ENCODE data around the gene RNASE13. TPM values are rescaled to one million over a fixed set of nuclear protein-coding genes. Genes with fewer than 3 reads are reported as not detected.

Gene RNASE13
- total RNA-seq, 2 experiments from 2014 or later = not detected

- POLR2A ChIA-PET = no interaction called here
- H3K4me2 ChIP-seq (ENCODE audit: low read length) = no peak overlapping the region
- H4K20me1 ChIP-seq (ENCODE audit: insufficient read depth, low read length) = no peaks in the 10 kb centered on the region
- H3K27ac ChIP-seq (ENCODE audit: low read depth, low read length, poor library complexity, severe bottlenecking) = no peak overlapping the region
- no peaks in the 10 kb centered on the region for H3K36me3 ChIP-seq (ENCODE audit: insufficient read depth, low read length)
- no peak overlapping the region for H3K4me3 ChIP-seq (ENCODE audit: low read depth, low read length, poor library complexity, severe bottlenecking)
- DNase-seq (ENCODE audit: low spot score) = no peak
- BruUV-seq (replicated peaks) = no TSS peak
- H3K4me1 ChIP-seq (ENCODE audit: insufficient read depth, low read length, poor library complexity, severe bottlenecking) = no peaks in the 10 kb centered on the region
- no peaks in the 10 kb centered on the region for H3K9me3 ChIP-seq (ENCODE audit: low read length)
- no peaks in the 10 kb centered on the region for H3K79me2 ChIP-seq (ENCODE audit: insufficient read depth, low read depth, low read length)
- CTCF ChIA-PET (ENCODE audit: unreplicated experiment) = no interaction called here
- no peaks in the 10 kb centered on the region for H3K9me2 ChIP-seq (ENCODE audit: insufficient read depth, low read length)
- intact Hi-C loops (cut with micrococcal nuclease; ENCODE audit: unreplicated experiment) = no loop called here
- TF ChIP-seq, protein P1, sequence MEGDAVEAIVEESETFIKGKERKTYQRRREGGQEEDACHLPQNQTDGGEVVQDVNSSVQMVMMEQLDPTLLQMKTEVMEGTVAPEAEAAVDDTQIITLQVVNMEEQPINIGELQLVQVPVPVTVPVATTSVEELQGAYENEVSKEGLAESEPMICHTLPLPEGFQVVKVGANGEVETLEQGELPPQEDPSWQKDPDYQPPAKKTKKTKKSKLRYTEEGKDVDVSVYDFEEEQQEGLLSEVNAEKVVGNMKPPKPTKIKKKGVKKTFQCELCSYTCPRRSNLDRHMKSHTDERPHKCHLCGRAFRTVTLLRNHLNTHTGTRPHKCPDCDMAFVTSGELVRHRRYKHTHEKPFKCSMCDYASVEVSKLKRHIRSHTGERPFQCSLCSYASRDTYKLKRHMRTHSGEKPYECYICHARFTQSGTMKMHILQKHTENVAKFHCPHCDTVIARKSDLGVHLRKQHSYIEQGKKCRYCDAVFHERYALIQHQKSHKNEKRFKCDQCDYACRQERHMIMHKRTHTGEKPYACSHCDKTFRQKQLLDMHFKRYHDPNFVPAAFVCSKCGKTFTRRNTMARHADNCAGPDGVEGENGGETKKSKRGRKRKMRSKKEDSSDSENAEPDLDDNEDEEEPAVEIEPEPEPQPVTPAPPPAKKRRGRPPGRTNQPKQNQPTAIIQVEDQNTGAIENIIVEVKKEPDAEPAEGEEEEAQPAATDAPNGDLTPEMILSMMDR (conservative IDR thresholded peaks at IDR 0.05; ENCODE audit: low read length) = no peak
- no peak for TF ChIP-seq EZH2phosphoT487 (IDR thresholded peaks at IDR 0.05; ENCODE audit: borderline replicate concordance, low read depth, low read length)
- no peak overlapping the region for H2AFZ ChIP-seq (ENCODE audit: low read length)
These were observed 13.5 kb downstream of the RNASE13 start for GRCh38 chr14:21020977-21021545.

- no peaks in the 10 kb centered on the region for H3K79me2 ChIP-seq (ENCODE audit: insufficient read depth, low read depth, low read length)
- no peaks in the 10 kb centered on the region for H3K36me3 ChIP-seq (ENCODE audit: insufficient read depth, low read length)
- DNase-seq (ENCODE audit: low spot score) = no peak
- no peak overlapping the region for H2AFZ ChIP-seq (ENCODE audit: low read length)
- no peak overlapping the region for H3K4me2 ChIP-seq (ENCODE audit: low read length)
- POLR2A ChIA-PET = interaction anchor here (0.7 kb wide), 1 partner anchor 56 kb away, joined by 3 read pairs; no protein-coding TSS in a partner anchor
- H3K27ac ChIP-seq (ENCODE audit: low read depth, low read length, poor library complexity, severe bottlenecking) = no peak overlapping the region
- intact Hi-C loops (cut with micrococcal nuclease; ENCODE audit: unreplicated experiment) = no loop called here
- TF ChIP-seq EZH2phosphoT487 (IDR thresholded peaks at IDR 0.05; ENCODE audit: borderline replicate concordance, low read depth, low read length) = no peak
- TF ChIP-seq, protein P1 (conservative IDR thresholded peaks at IDR 0.05; ENCODE audit: low read length) = no peak
- BruUV-seq (replicated peaks) = no TSS peak
- no peaks in the 10 kb centered on the region for H3K9me3 ChIP-seq (ENCODE audit: low read length)
- H3K9me2 ChIP-seq (ENCODE audit: insufficient read depth, low read length) = no peaks in the 10 kb centered on the region
- H3K4me3 ChIP-seq (ENCODE audit: low read depth, low read length, poor library complexity, severe bottlenecking) = no peak overlapping the region
- H4K20me1 ChIP-seq (ENCODE audit: insufficient read depth, low read length) = no peaks in the 10 kb centered on the region
- H3K4me1 ChIP-seq (ENCODE audit: insufficient read depth, low read length, poor library complexity, severe bottlenecking) = no peaks in the 10 kb centered on the region
- CTCF ChIA-PET (ENCODE audit: unreplicated experiment) = no interaction called here
These were observed 15.2 kb downstream of the RNASE13 start for GRCh38 chr14:21019366-21019765.

GRCh38 chr14:21018781-21019180 is 15.8 kb downstream of the RNASE13 start:
- no peak overlapping the region for H3K4me3 ChIP-seq (ENCODE audit: low read depth, low read length, poor library complexity, severe bottlenecking)
- no peak overlapping the region for H3K27ac ChIP-seq (ENCODE audit: low read depth, low read length, poor library complexity, severe bottlenecking)
- no peak overlapping the region for H3K4me2 ChIP-seq (ENCODE audit: low read length)
- no peaks in the 10 kb centered on the region for H3K9me2 ChIP-seq (ENCODE audit: insufficient read depth, low read length)
- POLR2A ChIA-PET = no interaction called here
- H2AFZ ChIP-seq (ENCODE audit: low read length) = no peak overlapping the region
- H3K9me3 ChIP-seq (ENCODE audit: low read length) = no peaks in the 10 kb centered on the region
- no peaks in the 10 kb centered on the region for H3K79me2 ChIP-seq (ENCODE audit: insufficient read depth, low read depth, low read length)
- intact Hi-C loops (cut with micrococcal nuclease; ENCODE audit: unreplicated experiment) = no loop called here
- TF ChIP-seq, protein P1 (conservative IDR thresholded peaks at IDR 0.05; ENCODE audit: low read length) = no peak
- TF ChIP-seq EZH2phosphoT487 (IDR thresholded peaks at IDR 0.05; ENCODE audit: borderline replicate concordance, low read depth, low read length) = no peak
- H3K4me1 ChIP-seq (ENCODE audit: insufficient read depth, low read length, poor library complexity, severe bottlenecking) = no peaks in the 10 kb centered on the region
- DNase-seq (ENCODE audit: low spot score) = no peak
- CTCF ChIA-PET (ENCODE audit: unreplicated experiment) = no interaction called here
- no peaks in the 10 kb centered on the region for H4K20me1 ChIP-seq (ENCODE audit: insufficient read depth, low read length)
- no TSS peak for BruUV-seq (replicated peaks)
- H3K36me3 ChIP-seq (ENCODE audit: insufficient read depth, low read length) = no peaks in the 10 kb centered on the region
